Measurements from ENCODE around the gene CAPN7.

GRCh38 chr3:15287565-15288330, 81.7 kb downstream of the CAPN7 start:
- TF ChIP-seq, protein P1, sequence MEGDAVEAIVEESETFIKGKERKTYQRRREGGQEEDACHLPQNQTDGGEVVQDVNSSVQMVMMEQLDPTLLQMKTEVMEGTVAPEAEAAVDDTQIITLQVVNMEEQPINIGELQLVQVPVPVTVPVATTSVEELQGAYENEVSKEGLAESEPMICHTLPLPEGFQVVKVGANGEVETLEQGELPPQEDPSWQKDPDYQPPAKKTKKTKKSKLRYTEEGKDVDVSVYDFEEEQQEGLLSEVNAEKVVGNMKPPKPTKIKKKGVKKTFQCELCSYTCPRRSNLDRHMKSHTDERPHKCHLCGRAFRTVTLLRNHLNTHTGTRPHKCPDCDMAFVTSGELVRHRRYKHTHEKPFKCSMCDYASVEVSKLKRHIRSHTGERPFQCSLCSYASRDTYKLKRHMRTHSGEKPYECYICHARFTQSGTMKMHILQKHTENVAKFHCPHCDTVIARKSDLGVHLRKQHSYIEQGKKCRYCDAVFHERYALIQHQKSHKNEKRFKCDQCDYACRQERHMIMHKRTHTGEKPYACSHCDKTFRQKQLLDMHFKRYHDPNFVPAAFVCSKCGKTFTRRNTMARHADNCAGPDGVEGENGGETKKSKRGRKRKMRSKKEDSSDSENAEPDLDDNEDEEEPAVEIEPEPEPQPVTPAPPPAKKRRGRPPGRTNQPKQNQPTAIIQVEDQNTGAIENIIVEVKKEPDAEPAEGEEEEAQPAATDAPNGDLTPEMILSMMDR (IDR thresholded peaks at IDR 0.05): no peak
- TF ChIP-seq EZH2phosphoT487 (IDR thresholded peaks at IDR 0.05): no peak
